ENCODE results near the gene ARIH2. TPM values are rescaled to one million over a fixed set of nuclear protein-coding genes. Genes with fewer than 3 reads are reported as not detected.

The ARIH2 gene
- total and polyA plus RNA-seq, 2 donors (not counting 3 experiments of a cell fraction or from before 2014, with no cell fraction given) = 59.7 to 85.5 TPM

DNA sequence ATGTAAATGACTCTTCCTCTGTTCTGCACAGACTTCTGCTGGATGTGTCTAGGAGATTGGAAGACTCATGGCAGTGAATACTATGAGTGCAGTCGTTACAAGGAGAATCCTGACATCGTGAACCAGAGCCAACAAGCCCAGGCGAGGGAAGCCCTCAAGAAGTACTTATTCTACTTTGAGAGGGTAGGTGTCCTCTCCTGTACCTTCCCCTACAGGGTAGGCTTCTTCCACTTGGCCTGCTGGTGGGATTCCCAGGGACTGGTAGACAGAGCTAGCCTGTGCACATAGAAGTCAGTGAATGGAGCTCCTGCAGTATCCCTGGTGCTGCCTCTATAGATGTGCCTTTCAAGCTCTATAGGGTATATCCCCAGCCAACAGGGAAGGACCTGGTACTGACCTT is 60.8 kb downstream of the ARIH2 start:
- POLR2A ChIA-PET = no interaction called here
- no peak overlapping the region for H2AFZ ChIP-seq (ENCODE audit: low read depth, low read length)
- H3K9me1 ChIP-seq (replicated peaks; ENCODE audit: control insufficient read depth, extremely low read depth, insufficient read depth, low read length) = no peaks in the 10 kb centered on the region
- H3K4me3 ChIP-seq (replicated peaks in 1 of 3; ENCODE audit: insufficient read depth in 1 of 3, low read depth in 1 of 3, low read length in 3 of 3) = no peak overlapping the region
- intact Hi-C loops (cut with micrococcal nuclease) (no loop called here), dilution Hi-C loops (cut with MboI; ENCODE audit: extremely low pct_ligation_motif_present, low sequenced_read_pairs) (no loop called here)
- TF ChIP-seq MYC (IDR thresholded peaks at IDR 0.05; ENCODE audit: low read depth, low read length) = no peak
- TF ChIP-seq EZH2 (IDR thresholded peaks at IDR 0.05; ENCODE audit: borderline replicate concordance, low read depth, low read length, severe bottlenecking) = no peak
- TF ChIP-seq MAX (IDR thresholded peaks at IDR 0.05; ENCODE audit: insufficient read depth, insufficient read length) = no peak
- no peak for TF ChIP-seq POLR2AphosphoS5 (IDR thresholded peaks at IDR 0.05; ENCODE audit: insufficient read depth, low read depth, low read length)
- no peak for TF ChIP-seq FOS (IDR thresholded peaks at IDR 0.05; ENCODE audit: borderline replicate concordance, insufficient read depth, low read length)
- H3K4me1 ChIP-seq (ENCODE audit: control insufficient read depth, extremely low read depth, insufficient read depth, low read length) = peaks cover 3% of the 10 kb centered on the region
- no peak overlapping the region for H3K27ac ChIP-seq (ENCODE audit: insufficient read depth, low read depth, low read length)
- H3K9me3 ChIP-seq (replicated peaks; ENCODE audit: control insufficient read depth, insufficient read depth, low read length) = no peaks in the 10 kb centered on the region
- H3K27me3 ChIP-seq (ENCODE audit: control insufficient read depth in 2 of 2, insufficient read depth in 2 of 2, low read length in 2 of 2) = no peaks in the 10 kb centered on the region
- BruUV-seq (replicated peaks) = no TSS peak
- peaks cover 32 to 51% of the 10 kb centered on the region in 2 experiments for H3K36me3 ChIP-seq (ENCODE audit: control insufficient read depth in 2 of 2, extremely low read depth in 1 of 2, insufficient read depth in 2 of 2, low read length in 2 of 2)
- no peak overlapping the region for H3K9ac ChIP-seq (replicated peaks; ENCODE audit: extremely low read depth, insufficient read depth, low read length)
- no peaks in the 10 kb centered on the region for H4K20me1 ChIP-seq (replicated peaks; ENCODE audit: control insufficient read depth, extremely low read depth, insufficient read depth, low read length)
- no peak overlapping the region for H3K4me2 ChIP-seq (ENCODE audit: insufficient read depth, low read length)
- DNase-seq (ENCODE audit: low read depth, low spot score) (no peak), FAIRE-seq (no peak)
- CTCF ChIA-PET = no interaction called here
- no peaks in the 10 kb centered on the region for H3K79me2 ChIP-seq (ENCODE audit: control insufficient read depth, insufficient read depth, low read length)

GRCh38 chr3:48980295-48980694 is 61.7 kb downstream of the ARIH2 start:
- Histone ChIP-seq H2AFZ (ENCODE audit: low read depth, low read length) (no peak overlapping the region), H3K36me3 (ENCODE audit: control insufficient read depth in 2 of 2, extremely low read depth in 1 of 2, insufficient read depth in 2 of 2, low read length in 2 of 2) (peaks cover 26 to 50% of the 10 kb centered on the region in 2 experiments), H3K79me2 (ENCODE audit: control insufficient read depth, insufficient read depth, low read length) (no peaks in the 10 kb centered on the region), H3K4me2 (ENCODE audit: insufficient read depth, low read length) (no peak overlapping the region), H3K27ac (ENCODE audit: insufficient read depth, low read depth, low read length) (no peak overlapping the region), H3K27me3 (ENCODE audit: control insufficient read depth in 2 of 2, insufficient read depth in 2 of 2, low read length in 2 of 2) (no peaks in the 10 kb centered on the region), H3K4me1 (ENCODE audit: control insufficient read depth, extremely low read depth, insufficient read depth, low read length) (peaks cover 4% of the 10 kb centered on the region), H3K9me1 (replicated peaks; ENCODE audit: control insufficient read depth, extremely low read depth, insufficient read depth, low read length) (no peaks in the 10 kb centered on the region), H4K20me1 (replicated peaks; ENCODE audit: control insufficient read depth, extremely low read depth, insufficient read depth, low read length) (no peaks in the 10 kb centered on the region), H3K9ac (replicated peaks; ENCODE audit: extremely low read depth, insufficient read depth, low read length) (no peak overlapping the region), H3K9me3 (replicated peaks; ENCODE audit: control insufficient read depth, insufficient read depth, low read length) (no peaks in the 10 kb centered on the region), H3K4me3 (replicated peaks in 1 of 3; ENCODE audit: insufficient read depth in 1 of 3, low read depth in 1 of 3, low read length in 3 of 3) (no peak overlapping the region)
- TF ChIP-seq, protein P1, sequence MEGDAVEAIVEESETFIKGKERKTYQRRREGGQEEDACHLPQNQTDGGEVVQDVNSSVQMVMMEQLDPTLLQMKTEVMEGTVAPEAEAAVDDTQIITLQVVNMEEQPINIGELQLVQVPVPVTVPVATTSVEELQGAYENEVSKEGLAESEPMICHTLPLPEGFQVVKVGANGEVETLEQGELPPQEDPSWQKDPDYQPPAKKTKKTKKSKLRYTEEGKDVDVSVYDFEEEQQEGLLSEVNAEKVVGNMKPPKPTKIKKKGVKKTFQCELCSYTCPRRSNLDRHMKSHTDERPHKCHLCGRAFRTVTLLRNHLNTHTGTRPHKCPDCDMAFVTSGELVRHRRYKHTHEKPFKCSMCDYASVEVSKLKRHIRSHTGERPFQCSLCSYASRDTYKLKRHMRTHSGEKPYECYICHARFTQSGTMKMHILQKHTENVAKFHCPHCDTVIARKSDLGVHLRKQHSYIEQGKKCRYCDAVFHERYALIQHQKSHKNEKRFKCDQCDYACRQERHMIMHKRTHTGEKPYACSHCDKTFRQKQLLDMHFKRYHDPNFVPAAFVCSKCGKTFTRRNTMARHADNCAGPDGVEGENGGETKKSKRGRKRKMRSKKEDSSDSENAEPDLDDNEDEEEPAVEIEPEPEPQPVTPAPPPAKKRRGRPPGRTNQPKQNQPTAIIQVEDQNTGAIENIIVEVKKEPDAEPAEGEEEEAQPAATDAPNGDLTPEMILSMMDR (IDR thresholded peaks at IDR 0.05; ENCODE audit: extremely low read depth in 1 of 2, insufficient read depth in 1 of 2, low read depth in 1 of 2, low read length in 2 of 2) = no peak
- TF ChIP-seq JUN (IDR thresholded peaks at IDR 0.05; ENCODE audit: borderline replicate concordance, insufficient read depth, insufficient read length, low read depth) (no peak), GATA2 (IDR thresholded peaks at IDR 0.05; ENCODE audit: insufficient read depth, insufficient read length, low read depth, low read length) (no peak), MYC (IDR thresholded peaks at IDR 0.05; ENCODE audit: low read depth, low read length) (no peak), EZH2 (IDR thresholded peaks at IDR 0.05; ENCODE audit: borderline replicate concordance, low read depth, low read length, severe bottlenecking) (no peak), MAX (IDR thresholded peaks at IDR 0.05; ENCODE audit: insufficient read depth, insufficient read length) (no peak), POLR2A (IDR thresholded peaks at IDR 0.05; ENCODE audit: low read depth, low read length) (no peak), POLR2AphosphoS5 (IDR thresholded peaks at IDR 0.05; ENCODE audit: insufficient read depth, low read depth, low read length) (no peak), FOS (IDR thresholded peaks at IDR 0.05; ENCODE audit: borderline replicate concordance, insufficient read depth, low read length) (no peak)
- dilution Hi-C loops (cut with MboI; ENCODE audit: extremely low pct_ligation_motif_present, low sequenced_read_pairs) (no loop called here), intact Hi-C loops (cut with micrococcal nuclease) (no loop called here)
- DNase-seq (ENCODE audit: low read depth, low spot score) (no peak), FAIRE-seq (no peak)
- no TSS peak for BruUV-seq (replicated peaks)
- ChIA-PET POLR2A (interaction anchor here (1.0 kb wide), 1 partner anchor 9 kb away, joined by 3 read pairs; no protein-coding TSS in a partner anchor), CTCF (no interaction called here)

Data from endothelial cell of umbilical vein (primary cell).